Endodermal cell (in vitro differentiated cells): Measurements from ENCODE around the gene TMED1. TPM values are rescaled to one million over a fixed set of nuclear protein-coding genes. Genes with fewer than 3 reads are reported as not detected.

Experiments
- DNase-seq: peaks from one replicate; pipeline ENCODE4 v3.0.0-alpha.2; 2017
- H3K27ac ChIP-seq: 2 replicates; pipeline ENCODE4 v1.5.1; 2013; ENCODE audit warnings: mild to moderate bottlenecking, low read depth, low read length, moderate library complexity
- H3K27me3 ChIP-seq: 2 replicates; pipeline ENCODE4 v1.6.1; 2013; ENCODE audit warnings: mild to moderate bottlenecking, low read length, moderate library complexity; ENCODE audit not compliant: insufficient read depth, control insufficient read depth, poor library complexity, severe bottlenecking
- H3K36me3 ChIP-seq: 2 replicates; pipeline ENCODE4 v1.7.0; 2013; ENCODE audit warnings: mild to moderate bottlenecking, low read length, moderate library complexity; ENCODE audit not compliant: control insufficient read depth, insufficient read depth
- H3K4me1 ChIP-seq: one replicate; pipeline ENCODE4 v1.7.0; 2013; ENCODE audit warnings: low read length; ENCODE audit not compliant: control insufficient read depth, insufficient read depth
- H3K4me3 ChIP-seq: 2 replicates; pipeline ENCODE4 v1.5.1; 2013; ENCODE audit warnings: mild to moderate bottlenecking, low read length, moderate library complexity
- H3K9ac ChIP-seq: 2 replicates; pipeline ENCODE4 v1.6.1; 2013; ENCODE audit warnings: mild to moderate bottlenecking, low read length, moderate library complexity; ENCODE audit not compliant: poor library complexity, severe bottlenecking; ENCODE audit errors: extremely low read depth
- H3K9me3 ChIP-seq: 2 replicates; pipeline ENCODE4 v1.6.1; 2013; ENCODE audit warnings: mild to moderate bottlenecking, low read length, moderate library complexity; ENCODE audit not compliant: control insufficient read depth
- H3K27ac Mint-ChIP-seq: 2 replicates; pipeline ENCODE4 v1.8.0; 2020; ENCODE audit warnings: mixed read lengths
- H3K27me3 Mint-ChIP-seq: 2 replicates; pipeline ENCODE4 v1.8.0; 2021; ENCODE audit warnings: mild to moderate bottlenecking, mixed read lengths; ENCODE audit not compliant: insufficient read depth
- H3K36me3 Mint-ChIP-seq: 2 replicates; pipeline ENCODE4 v1.8.0; 2020; ENCODE audit warnings: low read depth, mixed read lengths
- H3K4me1 Mint-ChIP-seq: 2 replicates; pipeline ENCODE4 v1.8.0; 2020; ENCODE audit warnings: mixed read lengths
- H3K4me3 Mint-ChIP-seq: 2 replicates; pipeline ENCODE4 v1.8.0; 2020; ENCODE audit warnings: mild to moderate bottlenecking, moderate library complexity, mixed read lengths
- H3K9me3 Mint-ChIP-seq: 2 replicates; pipeline ENCODE4 v1.8.0; 2020; ENCODE audit warnings: mild to moderate bottlenecking, mixed read lengths
- WGBS, 2 experiments: methylation state at CpG; one replicate each; pipeline versions ENCODE4 v1.1.5 to v1.1.7; 2013; ENCODE audit warnings: missing lambda C conversion rate in 2 of 2, mixed read lengths in 1 of 2; ENCODE audit not compliant: insufficient coverage in 1 of 2, insufficient read length in 1 of 2; 5-methylcytosine and 5-hydroxymethylcytosine counted together
- total RNA-seq, 2 donors: library from RNA; stranded (reverse); fragmentation: NEBNext Ultra II Directional in 1 of 2; extraction: Animal tissue kit (Norgen Biotek cat#: 25700) in 1 of 2; gene quantifications; 2 replicates in 1 of 2; 3 replicates in 1 of 2; pipeline ENCODE4 v1.2.1, GENCODE V29; 2021
- TF ChIP-seq, protein P1 (sequence below): fragments of 200-600 bp; sonication (generic); conservative IDR thresholded peaks from 2 replicates; pipeline ENCODE4 v1.5.0; 2021; ENCODE audit warnings: antibody characterized with exemption, mild to moderate bottlenecking

TMED1 gene
- total RNA-seq, 2 donors from 2014 or later = 19.7 to 34.5 TPM

- H3K9ac ChIP-seq = no peak overlapping the region
- no peak for DNase-seq
- H3K4me3 ChIP-seq = no peak overlapping the region
- no peak overlapping the region for H3K27ac ChIP-seq
- Mint-ChIP-seq H3K27ac (no peak overlapping the region), H3K27me3 (no peaks in the 10 kb centered on the region), H3K36me3 (peaks cover 10% of the 10 kb centered on the region), H3K9me3 (no peaks in the 10 kb centered on the region), H3K4me3 (no peak overlapping the region), H3K4me1 (peaks cover 17% of the 10 kb centered on the region)
- TF ChIP-seq, protein P1, sequence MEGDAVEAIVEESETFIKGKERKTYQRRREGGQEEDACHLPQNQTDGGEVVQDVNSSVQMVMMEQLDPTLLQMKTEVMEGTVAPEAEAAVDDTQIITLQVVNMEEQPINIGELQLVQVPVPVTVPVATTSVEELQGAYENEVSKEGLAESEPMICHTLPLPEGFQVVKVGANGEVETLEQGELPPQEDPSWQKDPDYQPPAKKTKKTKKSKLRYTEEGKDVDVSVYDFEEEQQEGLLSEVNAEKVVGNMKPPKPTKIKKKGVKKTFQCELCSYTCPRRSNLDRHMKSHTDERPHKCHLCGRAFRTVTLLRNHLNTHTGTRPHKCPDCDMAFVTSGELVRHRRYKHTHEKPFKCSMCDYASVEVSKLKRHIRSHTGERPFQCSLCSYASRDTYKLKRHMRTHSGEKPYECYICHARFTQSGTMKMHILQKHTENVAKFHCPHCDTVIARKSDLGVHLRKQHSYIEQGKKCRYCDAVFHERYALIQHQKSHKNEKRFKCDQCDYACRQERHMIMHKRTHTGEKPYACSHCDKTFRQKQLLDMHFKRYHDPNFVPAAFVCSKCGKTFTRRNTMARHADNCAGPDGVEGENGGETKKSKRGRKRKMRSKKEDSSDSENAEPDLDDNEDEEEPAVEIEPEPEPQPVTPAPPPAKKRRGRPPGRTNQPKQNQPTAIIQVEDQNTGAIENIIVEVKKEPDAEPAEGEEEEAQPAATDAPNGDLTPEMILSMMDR = no peak
- no peaks in the 10 kb centered on the region for H3K4me1 ChIP-seq
- 93 to 100% methylated on average over 1 of the region's 1 CpG for WGBS, 2 experiments
- H3K9me3 ChIP-seq = no peaks in the 10 kb centered on the region
- no peaks in the 10 kb centered on the region for H3K27me3 ChIP-seq
- H3K36me3 ChIP-seq = peaks cover 3% of the 10 kb centered on the region
Measured at GRCh38 chr19:10874024-10874423, 38.0 kb upstream of the TMED1 start.

GRCh38 chr19:10872546-10873107 is 36.6 kb upstream of the TMED1 start:
- H3K4me1 ChIP-seq = no peaks in the 10 kb centered on the region
- WGBS, 2 experiments = 25 to 35% methylated on average over 11 to 16 of the region's 16 CpGs

DNA sequence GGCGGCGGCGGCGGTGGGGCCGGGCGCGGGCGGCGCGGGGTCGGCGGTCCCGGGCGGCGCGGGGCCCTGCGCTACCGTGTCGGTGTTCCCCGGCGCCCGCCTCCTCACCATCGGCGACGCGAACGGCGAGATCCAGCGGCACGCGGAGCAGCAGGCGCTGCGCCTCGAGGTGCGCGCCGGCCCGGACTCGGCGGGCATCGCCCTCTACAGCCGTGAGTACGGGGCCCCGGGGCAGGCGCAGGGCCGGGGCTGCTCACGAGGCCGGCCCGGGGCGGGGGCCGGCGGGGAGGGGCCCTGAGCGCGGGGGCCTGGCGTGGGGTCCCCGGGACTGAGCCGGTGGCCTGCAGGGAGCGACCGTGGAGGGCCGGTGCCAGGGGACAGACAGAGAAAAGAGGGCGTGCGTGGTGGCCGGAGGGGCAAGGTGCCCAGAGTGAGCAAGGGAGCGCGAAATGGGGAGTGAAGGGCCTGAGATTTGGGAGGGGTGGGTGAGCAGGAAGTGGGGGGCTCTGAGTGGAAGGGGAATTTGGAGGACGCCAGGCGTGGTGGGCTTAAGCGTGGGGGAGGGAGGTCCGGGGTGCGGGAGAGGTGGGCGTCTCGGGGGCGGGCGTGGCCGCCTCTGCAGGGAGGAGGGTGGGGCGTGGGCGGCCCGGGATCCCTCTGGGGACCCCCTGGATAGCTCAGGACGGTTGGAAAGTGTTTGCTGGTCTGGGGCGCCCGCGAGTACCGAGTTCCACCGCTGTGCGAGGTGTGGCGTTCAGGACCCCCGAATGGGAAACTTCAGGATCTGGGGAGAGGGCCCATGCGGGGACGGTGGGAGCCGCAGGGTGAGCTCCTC is 35.9 kb upstream of the TMED1 start:
- Histone ChIP-seq H3K27me3 (no peaks in the 10 kb centered on the region), H3K27ac (peak overlapping the region; percentile 70), H3K9ac (peak overlapping the region; percentile 75), H3K9me3 (no peaks in the 10 kb centered on the region), H3K4me3 (peak overlapping the region; percentile 86), H3K4me1 (no peaks in the 10 kb centered on the region), H3K36me3 (peaks cover 3% of the 10 kb centered on the region)
- no peaks in the 10 kb centered on the region for H3K27me3 Mint-ChIP-seq
- 0 to 1% methylated on average over 20 to 90 of the region's 90 CpGs for WGBS, 2 experiments
- H3K4me1 Mint-ChIP-seq = peaks cover 11% of the 10 kb centered on the region
- peak; percentile 71 for DNase-seq
- H3K27ac Mint-ChIP-seq = peak overlapping the region; percentile 65
- no peaks in the 10 kb centered on the region for H3K9me3 Mint-ChIP-seq
- H3K36me3 Mint-ChIP-seq = peaks cover 10% of the 10 kb centered on the region
- peak overlapping the region; percentile 71 for H3K4me3 Mint-ChIP-seq
- TF ChIP-seq, protein P1 = peak; percentile 53

More at GRCh38 chr19:10872546-10873107, 36.6 kb upstream of the TMED1 start:
- DNase-seq = peak; percentile 46
- H3K36me3 Mint-ChIP-seq = peaks cover 10% of the 10 kb centered on the region
- Histone ChIP-seq H3K4me3 (peak overlapping the region; percentile 86), H3K27ac (peak overlapping the region; percentile 42), H3K9me3 (no peaks in the 10 kb centered on the region), H3K36me3 (peaks cover 3% of the 10 kb centered on the region), H3K9ac (peak overlapping the region; percentile 75), H3K27me3 (no peaks in the 10 kb centered on the region)
- TF ChIP-seq, protein P1 = no peak
- peak overlapping the region; percentile 71 for H3K4me3 Mint-ChIP-seq
- H3K4me1 Mint-ChIP-seq = peaks cover 11% of the 10 kb centered on the region
- H3K27me3 Mint-ChIP-seq = no peaks in the 10 kb centered on the region
- no peaks in the 10 kb centered on the region for H3K9me3 Mint-ChIP-seq
- H3K27ac Mint-ChIP-seq = peak overlapping the region; percentile 65
